ENCODE measurements around the gene WDR49.

GRCh38 chr3:167466966-167467365 lies 186.8 kb downstream of the WDR49 start:
- TF ChIP-seq POLR2A (IDR thresholded peaks at IDR 0.05; ENCODE audit: low read length) (no peak), GATA1 (IDR thresholded peaks at IDR 0.05; ENCODE audit: low read depth, low read length) (no peak)
